B cell (primary cell): ENCODE data around the gene TSC22D4. TPM values are rescaled to one million over a fixed set of nuclear protein-coding genes. Genes with fewer than 3 reads are reported as not detected.

Experiments used
- ATAC-seq: fragments of 200-7000 bp; cut with Tn5 transposase; one replicate; pipeline ENCODE4 v1.10.0; 2021; ENCODE audit warnings: low read depth, mild to moderate bottlenecking, moderate number of reproducible peaks, moderate library complexity
- CTCF ChIA-PET: fragments of 350-600 bp; sonication (Branson Sonifier 250); formaldehyde crosslinking; loops from one replicate; lab custom pipeline; 2021; ENCODE audit warnings: antibody characterized with exemption, inconsistent platforms; lab: Charles Lee
- POLR2A ChIA-PET: fragments of 350-600 bp; sonication (Branson Sonifier 250); formaldehyde crosslinking; loops from one replicate; lab custom pipeline; 2021; ENCODE audit warnings: antibody characterized with exemption; lab: Charles Lee
- DNase-seq: peaks from one replicate; pipeline ENCODE4 v3.0.0; 2013
- H2AFZ ChIP-seq: 2 replicates; pipeline ENCODE4 v1.6.1; 2012; ENCODE audit warnings: mild to moderate bottlenecking, low read depth, low read length; ENCODE audit not compliant: insufficient read depth, poor library complexity, severe bottlenecking
- H3K27ac ChIP-seq, 2 donors: 1 replicate in 1 of 2; 2 replicates in 1 of 2; pipeline ENCODE4 v1.5.1; 2012 to 2013; ENCODE audit warnings: low read length in 2 of 2, mild to moderate bottlenecking in 2 of 2, moderate library complexity in 1 of 2
- H3K27me3 ChIP-seq, 4 experiments: fragments of 200-600 bp in 1 of 4; sonication (generic) in 1 of 4; replicated peaks in 1 of 4; 1 replicate in 2 of 4; 2 replicates in 2 of 4; pipeline versions ENCODE4 v1.6.1 to v1.7.0; 2013 to 2016; ENCODE audit warnings: low read length in 3 of 4, mild to moderate bottlenecking in 2 of 4, mixed read lengths in 1 of 4, moderate library complexity in 1 of 4; ENCODE audit not compliant: insufficient read depth in 4 of 4, control insufficient read depth in 3 of 4; ENCODE audit errors: control extremely low read depth in 1 of 4
- H3K36me3 ChIP-seq, 2 experiments: replicated peaks in 1 of 2; 1 replicate in 1 of 2; 2 replicates in 1 of 2; pipeline versions ENCODE4 v1.6.1 to v1.7.1; 2013; ENCODE audit warnings: low read length in 1 of 2; ENCODE audit not compliant: insufficient read depth in 2 of 2, control insufficient read depth in 1 of 2; ENCODE audit errors: control extremely low read depth in 1 of 2, extremely low read depth in 1 of 2
- H3K4me1 ChIP-seq, 2 donors: fragments of 200-600 bp in 1 of 2; sonication (generic) in 1 of 2; 1 replicate in 1 of 2; 2 replicates in 1 of 2; pipeline versions ENCODE4 v1.5.1 to v1.6.1; 2013 to 2017; ENCODE audit warnings: low read length in 2 of 2; ENCODE audit not compliant: control insufficient read depth in 2 of 2, insufficient read depth in 2 of 2
- H3K4me2 ChIP-seq: replicated peaks from 2 replicates; pipeline ENCODE3; 2012; ENCODE audit warnings: mild to moderate bottlenecking, low read depth, low read length; ENCODE audit not compliant: poor library complexity, severe bottlenecking
- H3K4me3 ChIP-seq, 5 experiments: fragments of 200-600 bp in 1 of 5; sonication (generic) in 1 of 5; 1 replicate in 3 of 5; 2 replicates in 2 of 5; pipeline versions ENCODE4 v1.5.1 to v1.7.0; 2011 to 2016; ENCODE audit warnings: low read length in 4 of 5, mild to moderate bottlenecking in 4 of 5, low read depth in 2 of 5, control low read depth in 1 of 5, moderate library complexity in 1 of 5; ENCODE audit not compliant: insufficient read depth in 1 of 5; ENCODE audit errors: control extremely low read depth in 1 of 5, extremely low read depth in 1 of 5
- H3K79me2 ChIP-seq: fragments of 200-600 bp; sonication (generic); one replicate; pipeline ENCODE4 v1.6.0; 2016; ENCODE audit warnings: low read length; ENCODE audit not compliant: control insufficient read depth, insufficient read depth
- H3K9ac ChIP-seq: fragments of 200-600 bp; sonication (generic); 2 replicates; pipeline ENCODE4 v1.6.1; 2017; ENCODE audit warnings: mild to moderate bottlenecking, low read length, moderate library complexity
- H3K9me3 ChIP-seq, 3 donors: one replicate each; pipeline versions ENCODE4 v1.6.1 to v1.7.1; 2013; ENCODE audit warnings: low read length in 2 of 3; ENCODE audit not compliant: control insufficient read depth in 2 of 3, insufficient read depth in 1 of 3; ENCODE audit errors: control extremely low read depth in 1 of 3
- H4K20me1 ChIP-seq: 2 replicates; pipeline ENCODE4 v1.6.0; 2012; ENCODE audit warnings: mild to moderate bottlenecking, low read length; ENCODE audit not compliant: insufficient read depth, control insufficient read depth, poor library complexity, severe bottlenecking
- H3K27ac Mint-ChIP-seq: one replicate; pipeline ENCODE4 v1.8.0; 2021; ENCODE audit warnings: mixed read lengths
- H3K27me3 Mint-ChIP-seq: one replicate; pipeline ENCODE4 v1.8.0; 2021; ENCODE audit warnings: mixed read lengths
- H3K4me1 Mint-ChIP-seq: one replicate; pipeline ENCODE4 v1.8.0; 2021; ENCODE audit warnings: mixed read lengths
- H3K4me3 Mint-ChIP-seq: one replicate; pipeline ENCODE4 v1.8.0; 2021; ENCODE audit warnings: mixed read lengths
- H3K9me3 Mint-ChIP-seq: one replicate; pipeline ENCODE4 v1.8.0; 2022; ENCODE audit warnings: mixed read lengths; ENCODE audit not compliant: insufficient read depth
- CTCF ChIP-seq: fragments of 200-600 bp; IDR thresholded peaks from one replicate; pipeline ENCODE4 v1.8.0; 2022; ENCODE audit warnings: antibody characterized with exemption, mild to moderate bottlenecking
- EZH2 ChIP-seq: IDR thresholded peaks from 2 replicates; pipeline ENCODE4 v1.6.1; 2012; ENCODE audit warnings: borderline replicate concordance, low read depth, mild to moderate bottlenecking, moderate library complexity, low read length; ENCODE audit not compliant: insufficient read depth, poor library complexity, severe bottlenecking
- WGBS: methylation state at CpG from one replicate; pipeline ENCODE4 v1.1.5; 2013; ENCODE audit warnings: missing lambda C conversion rate; ENCODE audit not compliant: insufficient coverage; 5-methylcytosine and 5-hydroxymethylcytosine counted together
- intact Hi-C: fragments of 100-400 bp; cut with micrococcal nuclease; formaldehyde crosslinking; loops from one replicate; pipeline ENCODE4 v1.10.0; 2022
- polyA plus RNA-seq: library from polyadenylated mRNA; depleted of rRNA; stranded (reverse); fragments of >200 nt; gene quantifications from 2 replicates; pipeline ENCODE4 v1.2.3, GENCODE V29; 2012
- total RNA-seq, 2 donors: library from RNA; stranded (reverse); fragments of 120-200 nt in 1 of 2; gene quantifications; 1 replicate in 1 of 2; 2 replicates in 1 of 2; pipeline versions ENCODE4 v1.2.3 to v1.2.4, GENCODE V29; 2013 to 2022

TSC22D4 gene
- total and polyA plus RNA-seq, 2 donors (not counting 1 experiment from before 2014, with no cell fraction given): 80.2 to 92.8 TPM

GRCh38 chr7:100467638-100468373 lies 11.2 kb downstream of the TSC22D4 start:
- H2AFZ ChIP-seq: no peak overlapping the region
- DNase-seq: no peak
- peaks cover 4 to 7% of the 10 kb centered on the region in 2 donors for H3K4me1 ChIP-seq
- TF ChIP-seq CTCF (no peak), EZH2 (no peak)
- H3K4me2 ChIP-seq: no peak overlapping the region
- H3K4me1 Mint-ChIP-seq: peaks cover 9% of the 10 kb centered on the region
- intact Hi-C loops: no loop called here
- no peak overlapping the region for H3K9ac ChIP-seq
- no peaks in the 10 kb centered on the region for H3K9me3 Mint-ChIP-seq
- ChIA-PET CTCF (interaction anchor here (1.0 to 4.3 kb wide), 7 partner anchors 14 to 385 kb away, joined by 3 to 80 read pairs (median 6); partner anchors contain the start of genes NYAP1, SLC12A9 and TSC22D4), POLR2A (interaction anchor here (0.6 kb wide), 1 partner anchor 65 kb away, joined by 3 read pairs; no protein-coding TSS in a partner anchor)
- no peak overlapping the region for H3K4me3 Mint-ChIP-seq
- ATAC-seq: no peak
- peaks cover 25% of the 10 kb centered on the region for H3K79me2 ChIP-seq
- WGBS: 91% methylated on average over 13 of the region's 22 CpGs
- no peaks in the 10 kb centered on the region for H3K27me3 Mint-ChIP-seq
- H3K27ac ChIP-seq: no peak overlapping the region
- H4K20me1 ChIP-seq: peaks cover 45% of the 10 kb centered on the region
- H3K27me3 ChIP-seq: no peaks in the 10 kb centered on the region
- H3K27ac Mint-ChIP-seq: no peak overlapping the region
- peaks cover 3 to 41% of the 10 kb centered on the region in 2 experiments for H3K36me3 ChIP-seq
- H3K9me3 ChIP-seq: no peaks in the 10 kb centered on the region
- no peak overlapping the region for H3K4me3 ChIP-seq
